Forelimb muscle (tissue), 1 donor: ENCODE data around the gene PDGFRA. TPM values are rescaled to one million over a fixed set of nuclear protein-coding genes. Genes with fewer than 3 reads are reported as not detected.

Experiments
- DNase-seq: peaks from one replicate; pipeline ENCODE4 v3.0.0-alpha.2; 2013; ENCODE audit warnings: low read depth
- polyA plus RNA-seq: library from polyadenylated mRNA; unstranded; fragments of 120-200 nt; gene quantifications from one replicate; pipeline ENCODE4 v1.2.1, GENCODE V29; 2013; ENCODE audit not compliant: insufficient read length

Gene PDGFRA
- polyA plus RNA-seq, 1 donor: 62.7 TPM

GRCh38 chr4:54255881-54256280 lies 26.8 kb downstream of the PDGFRA start:
- DNase-seq: no peak

DNA sequence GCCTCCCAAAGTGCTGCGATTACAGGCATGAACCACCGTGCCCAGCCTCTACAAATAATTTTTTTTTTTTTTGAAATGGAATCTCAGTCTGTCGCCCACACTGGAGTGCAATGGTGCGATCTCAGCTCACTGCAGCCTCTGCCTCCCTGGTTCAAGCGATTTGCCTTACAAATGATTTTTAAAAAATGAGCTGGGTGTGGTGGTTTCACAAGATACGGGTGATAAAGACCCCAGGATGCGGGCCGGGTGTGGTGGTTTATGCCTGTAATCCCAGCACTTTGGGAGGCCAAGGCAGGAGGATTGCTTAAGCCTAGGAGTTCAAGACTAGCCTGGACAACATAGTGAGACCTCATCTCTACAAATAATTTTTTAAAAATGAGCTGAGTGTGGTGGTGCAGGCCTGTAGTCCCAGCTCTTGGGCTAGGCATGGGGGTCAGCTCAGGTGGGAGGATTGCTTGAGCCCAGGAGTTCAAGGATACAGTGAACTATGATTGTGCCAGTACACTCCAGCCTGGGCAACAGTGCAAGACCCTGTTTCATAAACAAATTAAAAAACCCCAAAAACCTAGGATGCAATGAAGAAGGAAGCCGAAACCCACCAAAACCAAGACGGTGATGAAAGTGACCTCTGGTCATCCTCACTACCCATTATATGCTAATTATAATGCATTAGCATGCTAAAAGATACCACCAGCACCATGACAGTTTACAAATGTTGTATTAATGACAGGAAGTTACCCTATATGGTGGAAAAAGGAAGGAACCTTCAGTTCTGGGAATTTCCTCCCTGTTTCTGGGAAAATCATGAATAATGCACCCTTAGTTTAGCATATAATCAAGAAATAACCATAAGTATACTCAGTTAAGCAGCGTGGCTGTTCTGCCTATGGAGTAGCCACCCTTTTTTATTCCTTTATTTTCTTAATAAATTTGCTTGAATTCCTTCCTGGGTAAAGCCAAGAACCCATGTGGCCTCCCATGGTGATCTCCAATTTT lies 27.7 kb downstream of the PDGFRA start:
- no peak for DNase-seq

DNA sequence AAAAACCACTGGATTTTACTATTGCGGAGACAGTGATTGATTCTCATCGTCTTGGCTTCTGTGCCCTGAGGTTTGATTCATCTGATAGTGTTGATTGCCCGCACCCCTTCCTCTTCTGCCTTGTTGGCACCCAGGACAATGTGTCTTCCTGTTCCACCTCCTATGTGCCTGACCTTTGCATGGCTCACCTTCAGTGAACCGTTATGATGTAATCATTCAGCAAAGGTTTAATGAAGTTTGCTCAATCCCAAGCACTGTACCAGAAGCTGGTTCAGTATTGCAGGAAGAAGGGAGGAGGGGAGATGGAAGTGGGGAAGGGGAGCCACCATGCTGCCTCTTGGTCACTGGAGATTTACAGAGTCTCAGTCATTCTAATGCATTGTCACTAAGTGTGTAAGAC lies 36.3 kb downstream of the PDGFRA start:
- DNase-seq: no peak

DNA sequence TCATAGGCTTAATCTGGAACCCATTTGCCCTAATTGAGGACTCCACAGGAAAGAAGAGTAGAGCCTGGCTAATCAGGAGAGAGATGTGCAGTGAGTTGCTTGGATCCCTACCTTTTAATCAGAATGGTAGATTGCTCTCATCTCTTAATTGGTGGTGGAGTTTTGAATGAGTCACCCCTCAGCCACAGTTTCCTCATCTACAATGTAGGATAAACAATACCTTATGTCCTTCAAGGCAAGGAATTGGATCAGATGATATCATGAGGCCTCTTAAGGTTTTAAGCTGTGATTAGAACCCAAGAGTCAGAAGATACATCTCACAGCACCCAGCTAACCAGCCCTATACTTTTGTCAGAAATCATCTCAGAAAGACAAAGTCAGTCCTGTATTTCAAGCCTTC lies 39.1 kb downstream of the PDGFRA start:
- DNase-seq: no peak

GRCh38 chr4:54271464-54271863 lies 42.4 kb downstream of the PDGFRA start:
- DNase-seq: no peak

DNA sequence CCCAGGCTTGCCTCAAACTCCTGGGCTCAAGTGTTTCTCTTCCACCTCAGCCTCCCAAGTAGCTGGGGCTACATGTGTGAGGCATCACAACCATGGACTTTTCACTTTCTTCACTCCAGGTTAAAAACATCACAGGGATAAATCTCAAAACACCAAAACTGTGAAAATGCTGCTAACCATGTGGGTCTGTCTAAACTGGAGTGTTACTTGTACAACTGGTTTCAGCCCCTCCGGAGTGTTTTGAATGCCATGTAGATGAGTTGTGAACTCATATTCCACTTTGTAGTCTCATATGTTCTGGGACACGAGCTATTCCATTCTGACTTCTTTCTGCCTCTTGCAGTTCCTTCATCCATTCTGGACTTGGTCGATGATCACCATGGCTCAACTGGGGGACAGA lies 43.0 kb downstream of the PDGFRA start:
- no peak for DNase-seq

GRCh38 chr4:54274264-54274663 lies 45.2 kb downstream of the PDGFRA start:
- no peak for DNase-seq

DNA sequence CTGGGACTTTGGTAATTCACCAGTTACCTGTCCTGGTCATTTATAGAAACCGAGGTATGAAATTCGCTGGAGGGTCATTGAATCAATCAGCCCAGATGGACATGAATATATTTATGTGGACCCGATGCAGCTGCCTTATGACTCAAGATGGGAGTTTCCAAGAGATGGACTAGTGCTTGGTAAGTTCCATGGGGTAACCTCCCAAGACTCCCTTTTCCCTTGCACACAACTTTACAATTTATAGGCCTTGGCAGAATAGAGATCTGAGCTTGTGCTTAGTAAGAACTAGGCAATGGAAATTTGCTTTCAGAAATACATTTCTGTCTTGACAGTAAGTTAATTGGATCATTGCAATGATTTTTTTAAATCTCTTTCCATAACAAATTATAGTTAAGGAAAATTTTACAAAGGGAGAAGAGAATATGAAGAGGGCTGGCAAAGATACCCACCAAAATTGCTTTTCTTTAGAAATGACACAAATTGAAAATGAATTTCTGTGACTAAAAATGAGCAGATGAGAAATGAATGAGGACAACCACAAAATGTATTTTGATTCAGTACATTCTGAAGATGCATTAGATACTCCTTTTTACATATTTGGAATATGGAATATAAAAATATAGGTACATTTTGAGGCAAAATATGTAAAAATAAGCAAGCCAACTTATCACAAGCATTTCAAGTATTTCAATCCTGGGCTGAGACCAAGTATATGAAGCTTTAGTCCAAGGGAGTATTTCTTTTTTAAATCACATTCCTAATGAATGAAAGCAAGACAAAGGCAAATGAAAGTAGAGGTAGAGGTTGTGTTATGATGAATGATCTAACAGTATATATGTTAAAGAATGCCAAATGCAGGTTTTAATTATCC lies 45.9 kb downstream of the PDGFRA start:
- DNase-seq: no peak

DNA sequence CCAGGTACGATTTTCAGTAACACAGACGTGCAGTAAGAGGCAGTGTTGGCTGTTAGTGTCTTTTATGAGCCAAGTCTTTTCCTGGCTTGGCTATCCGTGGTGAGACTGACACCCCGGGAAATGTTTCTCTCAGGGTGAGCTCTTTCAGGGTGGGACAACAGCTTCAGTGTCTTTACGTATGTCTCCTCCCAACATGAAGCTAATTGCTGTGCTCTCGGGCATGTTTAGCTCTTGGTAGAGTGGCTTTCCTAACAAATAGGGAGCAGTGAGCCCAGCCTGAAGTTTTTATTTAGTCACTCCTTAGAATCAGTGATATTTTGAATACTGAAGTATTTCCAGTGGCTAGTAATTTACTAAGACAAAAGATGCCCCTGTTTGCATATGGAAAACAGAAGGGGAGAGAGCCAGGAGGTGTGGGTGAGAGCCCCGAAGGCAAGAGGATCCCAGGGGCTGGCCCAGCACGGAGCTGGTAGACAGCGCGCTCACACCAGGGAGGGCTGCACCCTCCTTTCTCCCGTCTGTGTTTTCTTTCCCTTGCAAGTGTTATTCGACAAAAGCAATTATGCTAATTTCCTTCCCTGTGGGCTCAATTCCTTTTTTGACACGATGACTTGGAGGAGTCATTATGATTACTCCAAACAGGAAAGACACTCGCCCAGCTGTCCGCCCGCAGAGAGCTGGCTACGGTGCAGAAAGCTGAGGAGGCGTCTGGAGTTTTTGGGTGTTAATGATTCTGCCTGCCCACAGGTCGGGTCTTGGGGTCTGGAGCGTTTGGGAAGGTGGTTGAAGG lies 47.7 kb downstream of the PDGFRA start:
- DNase-seq: no peak

- DNase-seq: no peak
Observed at GRCh38 chr4:54277691-54278090, 48.6 kb downstream of the PDGFRA start.

GRCh38 chr4:54278216-54278615 lies 49.1 kb downstream of the PDGFRA start:
- no peak for DNase-seq

DNA sequence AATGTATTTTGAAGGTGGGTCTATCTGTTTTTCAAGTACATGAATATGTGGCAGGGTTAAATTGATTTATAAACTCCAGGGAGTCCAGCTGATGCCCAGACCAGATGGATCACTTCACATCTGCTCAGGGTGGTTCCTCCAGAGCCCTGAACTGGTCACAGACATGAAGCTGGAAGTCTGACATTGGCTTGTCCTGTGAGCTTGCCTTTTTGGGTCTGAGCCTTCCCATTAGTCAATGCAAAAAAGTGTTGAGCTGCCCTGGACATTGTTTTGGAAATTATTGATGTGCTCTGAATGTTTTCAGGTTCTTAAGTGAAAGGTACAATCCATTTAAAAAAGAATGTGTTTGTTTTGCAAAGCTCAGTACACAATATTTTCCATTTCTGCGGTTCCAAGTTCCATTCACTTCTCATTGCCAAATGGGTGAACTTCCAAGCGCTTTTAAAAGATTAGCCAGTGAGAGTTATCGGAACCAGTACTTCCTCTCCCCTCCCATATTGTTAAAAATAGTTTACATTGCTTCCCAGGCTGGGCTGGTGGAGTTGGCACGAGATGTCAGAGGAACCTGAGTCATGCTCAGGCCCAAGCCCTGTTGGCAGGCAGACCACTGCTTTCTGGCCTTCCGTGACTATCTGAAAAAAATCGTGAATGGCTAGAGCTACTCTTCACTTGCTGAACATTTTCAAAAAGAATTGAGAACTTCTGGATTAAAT lies 52.1 kb downstream of the PDGFRA start:
- peak; percentile 57 for DNase-seq

DNA sequence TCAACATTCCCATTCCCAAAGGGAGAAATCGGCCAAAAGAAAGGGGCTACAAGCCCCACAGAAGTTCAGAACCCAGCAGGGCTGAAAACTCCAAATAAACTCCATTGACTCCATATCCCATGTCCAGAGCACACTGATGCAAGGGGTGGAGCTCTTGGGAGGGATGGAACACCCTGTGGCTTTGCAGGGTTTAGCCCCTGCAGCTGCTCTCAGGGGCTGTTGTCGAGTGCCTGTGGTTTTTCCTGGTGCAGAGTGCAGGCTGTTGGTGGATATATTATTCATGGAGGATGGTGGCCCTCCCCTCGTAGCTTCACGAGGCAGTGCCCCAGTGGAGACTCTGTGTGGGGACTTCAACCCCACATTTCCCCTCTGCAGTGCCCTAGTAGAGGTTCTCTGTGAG lies 53.7 kb downstream of the PDGFRA start:
- no peak for DNase-seq

DNA sequence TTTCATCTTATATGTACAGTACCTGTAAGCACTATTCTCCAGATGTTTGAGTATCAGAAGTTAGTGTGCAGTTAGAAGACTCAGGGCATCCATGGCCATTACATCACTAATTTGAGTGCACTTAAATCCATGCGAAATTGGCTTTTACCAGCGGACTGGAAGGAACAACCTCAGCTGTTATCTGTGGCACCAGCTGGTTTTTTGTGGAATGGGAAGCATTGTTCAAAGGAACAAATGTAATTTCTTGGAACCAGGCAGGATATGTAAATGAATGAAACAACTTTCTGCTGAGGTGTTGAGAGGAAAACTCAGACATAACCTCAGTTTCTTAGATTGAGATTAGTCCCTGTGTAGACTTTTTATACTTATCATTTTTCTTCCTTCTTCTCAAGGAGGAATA lies 60.2 kb downstream of the PDGFRA start:
- no peak for DNase-seq

GRCh38 chr4:54290980-54291379 lies 61.9 kb downstream of the PDGFRA start:
- no peak for DNase-seq

DNA sequence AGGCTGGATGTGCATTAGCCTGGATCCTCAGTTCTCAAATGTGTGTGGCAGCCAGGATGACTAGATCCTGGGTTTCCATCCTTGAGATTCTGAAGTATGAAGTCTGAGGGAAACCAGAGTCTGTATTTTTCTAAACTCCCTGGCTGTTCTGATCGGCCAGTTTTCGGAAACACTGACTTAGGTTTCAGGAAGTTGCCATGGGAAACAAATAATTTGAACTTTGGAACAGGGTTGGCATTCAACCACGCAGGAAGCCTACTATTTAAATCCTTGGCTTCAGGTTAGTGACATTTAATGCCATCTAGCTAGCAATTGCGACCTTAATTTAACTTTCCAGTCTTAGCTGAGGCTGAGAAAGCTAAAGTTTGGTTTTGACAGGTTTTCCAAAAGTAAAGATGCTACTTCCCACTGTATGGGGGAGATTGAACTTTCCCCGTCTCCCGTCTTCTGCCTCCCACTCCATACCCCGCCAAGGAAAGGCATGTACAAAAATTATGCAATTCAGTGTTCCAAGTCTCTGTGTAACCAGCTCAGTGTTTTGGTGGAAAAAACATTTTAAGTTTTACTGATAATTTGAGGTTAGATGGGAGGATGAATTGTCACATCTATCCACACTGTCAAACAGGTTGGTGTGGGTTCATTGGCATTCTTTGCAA lies 67.6 kb downstream of the PDGFRA start:
- no peak for DNase-seq

DNA sequence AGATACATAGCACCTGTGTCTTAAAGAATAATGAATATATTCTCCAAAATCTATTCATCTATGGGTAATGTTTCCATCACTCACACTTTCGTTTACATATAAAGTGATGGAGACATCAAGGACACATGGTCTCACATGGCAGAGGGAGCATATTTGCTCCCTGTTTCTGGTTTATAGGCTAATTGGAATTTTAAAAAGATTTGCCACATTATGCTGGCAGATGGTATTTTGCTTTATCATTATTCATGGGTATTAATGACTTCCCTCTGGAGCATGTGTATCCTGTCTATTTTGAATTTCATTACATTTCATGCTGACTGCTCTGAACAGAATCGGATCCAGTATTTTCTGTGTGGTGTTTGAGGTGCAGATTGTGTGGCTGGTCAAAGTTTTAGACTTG lies 79.0 kb downstream of the PDGFRA start:
- no peak for DNase-seq

DNA sequence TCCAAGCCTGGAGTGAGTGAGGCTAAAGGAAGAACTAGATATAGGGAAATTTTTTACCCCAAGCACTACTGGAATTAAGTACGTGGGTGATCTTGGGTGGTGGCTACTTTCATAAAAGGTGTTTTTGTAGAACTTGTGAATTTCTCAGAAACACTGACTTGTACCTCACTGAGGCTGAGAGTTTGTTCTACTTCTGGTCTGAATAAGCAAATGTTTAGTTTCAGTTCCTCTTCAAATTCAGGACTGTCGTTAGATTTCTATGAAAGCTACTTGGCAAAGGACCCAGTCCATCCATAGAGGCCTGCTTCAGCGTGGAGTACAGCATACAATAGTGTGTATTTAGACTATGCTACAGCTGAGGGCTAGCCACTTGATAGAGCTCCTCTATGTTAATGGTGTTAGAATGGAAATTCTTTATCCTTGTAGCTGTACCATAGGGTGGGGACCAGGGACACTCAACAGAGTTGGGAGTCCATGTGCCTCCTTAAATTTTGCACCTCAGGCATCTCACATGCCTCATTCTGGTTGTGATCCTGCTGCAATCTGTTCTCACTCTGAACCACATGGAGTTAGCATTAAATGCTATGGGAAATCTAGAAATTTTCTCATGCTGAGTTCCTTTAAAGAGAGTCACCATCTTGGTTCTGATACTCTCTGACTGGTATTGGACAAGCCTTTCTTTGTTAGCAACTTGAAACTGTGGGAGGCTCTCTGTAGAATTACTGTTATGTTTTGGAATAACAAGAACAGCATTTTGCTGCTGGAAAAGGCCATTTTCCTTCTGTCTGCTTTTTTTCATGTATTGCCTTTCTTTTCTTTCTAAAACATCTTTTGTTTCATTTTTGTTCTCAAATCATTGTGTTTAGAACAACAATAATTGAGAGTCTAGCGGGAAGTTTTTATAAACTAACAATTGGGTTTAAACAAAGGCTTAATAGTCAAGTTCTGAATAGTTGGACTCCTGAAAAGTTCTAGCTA lies 86.8 kb downstream of the PDGFRA start:
- DNase-seq: no peak

GRCh38 chr4:54317690-54318089 lies 88.6 kb downstream of the PDGFRA start:
- no peak for DNase-seq
